ENCODE data around the gene ANKS3.
A peak's percentile ranks its signal among the peaks of the same experiment; 100 is the strongest.

ANKS3 gene

DNA sequence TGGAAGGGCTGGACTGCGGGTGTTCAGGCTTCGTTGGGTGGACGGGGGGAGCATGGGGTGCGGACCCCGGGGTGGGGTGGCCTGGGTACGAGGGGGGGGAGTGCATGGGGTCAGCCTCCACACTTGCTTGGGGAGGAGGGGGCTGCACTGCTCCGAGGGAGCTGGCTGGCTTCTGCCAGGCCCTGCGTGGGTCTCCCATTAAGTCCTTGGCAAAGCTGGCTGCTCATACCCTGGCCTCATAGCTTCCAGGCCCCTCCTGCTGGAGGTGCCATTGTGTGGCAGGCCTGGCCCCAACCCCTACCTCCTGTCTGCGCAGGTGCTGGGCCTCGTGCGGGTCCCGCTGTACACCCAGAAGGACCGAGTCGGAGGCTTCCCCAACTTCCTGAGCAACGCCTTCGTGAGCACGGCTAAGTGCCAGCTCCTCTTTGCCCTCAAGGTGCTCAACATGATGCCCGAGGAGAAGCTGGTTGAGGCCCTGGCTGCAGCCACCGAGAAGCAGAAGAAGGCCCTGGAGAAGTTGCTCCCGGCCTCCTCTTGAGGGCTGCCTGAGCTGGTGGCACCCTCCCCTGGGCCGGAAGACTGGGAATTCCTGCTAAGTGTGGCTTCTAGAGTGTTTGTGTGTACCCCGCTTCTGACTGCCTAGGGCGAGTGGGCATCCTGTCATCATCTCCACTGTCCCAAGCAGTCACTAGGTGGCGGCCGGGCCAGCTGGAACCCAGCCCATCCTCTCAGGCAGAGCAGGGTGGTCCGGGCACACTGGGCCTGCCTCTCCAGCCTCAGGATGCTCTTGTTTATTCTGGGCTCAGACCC is 39.2 kb downstream of the ANKS3 start:
- no peak for DNase-seq

DNA sequence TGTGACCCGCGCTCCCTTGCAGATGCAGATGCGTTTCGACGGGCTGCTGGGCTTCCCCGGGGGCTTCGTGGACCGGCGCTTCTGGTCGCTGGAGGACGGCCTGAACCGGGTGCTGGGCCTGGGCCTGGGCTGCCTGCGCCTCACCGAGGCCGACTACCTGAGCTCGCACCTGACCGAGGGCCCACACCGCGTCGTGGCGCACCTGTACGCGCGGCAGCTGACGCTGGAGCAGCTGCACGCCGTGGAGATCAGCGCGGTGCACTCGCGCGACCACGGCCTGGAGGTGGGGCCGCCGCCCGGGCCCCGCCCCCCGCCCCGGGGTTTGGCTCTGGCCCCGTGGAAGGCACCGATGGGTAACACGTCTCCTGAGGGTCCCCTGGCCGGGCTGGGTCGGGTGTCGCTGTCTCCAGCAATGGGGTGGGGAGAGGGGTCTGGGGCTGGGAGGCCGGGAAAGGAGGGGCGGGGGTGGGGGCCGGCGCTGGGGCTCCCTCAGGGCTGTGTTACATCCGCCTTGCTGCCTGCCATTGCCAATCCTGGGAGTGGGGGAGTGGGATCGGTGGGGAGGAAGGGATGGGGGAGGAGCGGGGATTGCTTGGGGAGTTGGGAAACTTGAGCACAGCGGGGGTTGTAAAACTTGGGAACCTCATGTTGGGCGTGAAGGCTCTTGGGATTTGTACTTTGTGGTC is 40.0 kb downstream of the ANKS3 start:
- peak; percentile 47 for DNase-seq

DNA sequence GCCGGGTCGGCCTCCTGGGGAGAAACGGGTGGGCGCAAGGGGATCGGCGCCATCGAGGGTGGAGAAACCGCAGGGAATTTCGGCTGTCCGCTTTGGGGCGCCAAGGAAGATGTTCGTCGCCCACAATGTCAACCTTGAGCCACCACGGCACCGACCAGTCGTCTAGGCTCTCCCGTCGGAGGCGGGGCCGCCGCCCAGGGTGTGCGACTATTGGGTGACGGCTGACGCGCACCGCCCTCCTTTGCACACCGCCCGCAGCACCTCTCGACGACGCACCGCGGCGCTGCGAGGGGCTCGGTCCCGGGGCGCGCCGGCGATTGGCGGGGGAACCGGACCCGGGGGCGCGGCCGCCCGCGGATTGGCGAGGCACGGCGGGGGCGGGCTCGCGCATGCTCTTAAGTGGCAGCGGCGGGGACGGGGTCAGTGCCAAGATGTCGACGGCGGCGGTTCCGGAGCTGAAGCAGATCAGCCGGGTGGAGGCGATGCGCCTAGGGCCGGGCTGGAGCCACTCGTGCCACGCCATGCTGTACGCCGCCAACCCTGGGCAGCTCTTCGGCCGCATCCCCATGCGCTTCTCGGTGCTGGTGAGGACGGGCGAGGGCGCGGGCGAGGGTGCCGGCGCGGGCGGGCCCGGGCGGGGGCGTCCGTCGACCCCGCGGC is 40.6 kb downstream of the ANKS3 start, which contains the start of gene NUDT16L1:
TSS of gene NUDT16L1 (plus strand) at position 267 of the 660 bp plus-strand sequence. CDS start at position 432, 165 bp downstream.
- DNase-seq, result peak; percentile 96

DNA sequence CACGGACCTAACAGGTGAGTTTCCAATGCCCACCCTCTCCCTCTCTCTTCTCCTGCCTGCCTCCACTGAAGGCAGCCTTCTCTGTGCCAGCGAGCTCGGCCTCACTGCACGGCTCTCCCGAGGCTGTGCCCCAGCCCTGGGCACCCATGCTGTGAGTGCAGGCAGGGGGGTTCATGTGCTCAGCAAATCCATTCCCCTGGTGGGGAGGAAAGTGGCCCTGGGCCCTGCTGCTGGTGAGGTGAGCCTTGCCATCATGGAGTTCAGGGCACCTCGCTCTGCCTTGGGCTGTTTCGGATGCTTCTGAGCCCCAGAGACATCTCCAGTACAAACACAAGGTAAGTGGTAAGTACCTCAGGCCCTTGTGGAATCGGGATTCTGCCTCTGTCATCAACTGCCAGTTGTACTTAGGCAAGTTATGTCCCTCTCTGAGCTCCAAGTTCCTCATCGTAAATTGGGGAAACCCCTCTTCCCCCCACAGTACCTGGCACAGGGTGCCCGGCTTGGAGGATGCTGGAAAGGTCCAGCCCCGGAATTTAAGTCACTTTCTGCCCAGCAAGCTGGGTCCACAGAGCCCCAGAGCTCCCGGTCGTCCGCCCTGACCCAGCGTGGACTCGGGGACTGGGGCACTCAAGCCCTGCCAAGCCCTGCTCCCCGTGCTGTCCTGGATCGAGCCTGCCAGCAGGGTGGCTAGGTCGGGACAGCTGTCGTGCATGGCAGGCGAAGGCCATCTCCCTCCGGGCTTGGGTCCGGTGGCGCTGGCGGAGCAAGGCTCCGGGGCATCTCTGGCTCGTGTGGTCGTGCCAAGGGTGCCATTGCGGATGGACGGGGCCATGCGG is 41.4 kb downstream of the ANKS3 start:
- DNase-seq, result no peak

DNA sequence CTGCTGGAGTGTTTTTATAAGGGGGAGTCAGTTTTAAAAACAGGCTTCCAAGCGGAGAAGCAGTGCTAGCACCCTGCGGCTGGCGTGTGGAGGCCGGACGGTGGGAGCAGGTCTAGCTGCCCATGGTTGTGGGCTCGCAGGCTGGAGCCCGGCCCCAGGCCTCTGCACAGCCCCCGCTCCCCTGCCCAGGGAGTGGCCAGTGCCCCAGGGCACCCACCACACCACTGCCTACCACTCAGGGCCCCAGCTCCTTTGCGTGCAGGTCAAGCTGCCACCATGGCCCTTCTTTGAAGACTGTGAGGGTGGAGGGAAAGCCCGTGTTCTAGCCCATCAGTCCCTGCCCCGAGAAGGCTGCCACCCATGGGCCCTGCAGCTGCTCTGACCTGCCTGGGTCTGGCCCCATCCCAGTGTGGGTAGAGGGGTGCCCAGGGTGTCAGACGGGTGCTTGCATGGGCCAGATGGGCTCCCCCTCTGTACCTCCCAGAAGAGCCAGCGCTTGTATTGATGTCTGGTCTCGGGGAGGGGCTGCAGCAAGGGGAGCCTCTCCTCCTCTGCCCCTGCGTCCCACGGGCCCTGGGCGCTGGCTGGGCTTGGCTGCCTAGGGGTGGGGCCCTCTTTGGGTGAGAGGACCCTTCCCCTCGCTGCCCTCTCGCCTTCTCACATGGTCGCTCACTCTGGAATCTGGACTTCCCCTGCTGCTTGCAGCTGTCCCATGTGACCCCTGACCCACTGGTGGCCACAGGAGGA is 42.2 kb downstream of the ANKS3 start:
- no peak for DNase-seq

DNA sequence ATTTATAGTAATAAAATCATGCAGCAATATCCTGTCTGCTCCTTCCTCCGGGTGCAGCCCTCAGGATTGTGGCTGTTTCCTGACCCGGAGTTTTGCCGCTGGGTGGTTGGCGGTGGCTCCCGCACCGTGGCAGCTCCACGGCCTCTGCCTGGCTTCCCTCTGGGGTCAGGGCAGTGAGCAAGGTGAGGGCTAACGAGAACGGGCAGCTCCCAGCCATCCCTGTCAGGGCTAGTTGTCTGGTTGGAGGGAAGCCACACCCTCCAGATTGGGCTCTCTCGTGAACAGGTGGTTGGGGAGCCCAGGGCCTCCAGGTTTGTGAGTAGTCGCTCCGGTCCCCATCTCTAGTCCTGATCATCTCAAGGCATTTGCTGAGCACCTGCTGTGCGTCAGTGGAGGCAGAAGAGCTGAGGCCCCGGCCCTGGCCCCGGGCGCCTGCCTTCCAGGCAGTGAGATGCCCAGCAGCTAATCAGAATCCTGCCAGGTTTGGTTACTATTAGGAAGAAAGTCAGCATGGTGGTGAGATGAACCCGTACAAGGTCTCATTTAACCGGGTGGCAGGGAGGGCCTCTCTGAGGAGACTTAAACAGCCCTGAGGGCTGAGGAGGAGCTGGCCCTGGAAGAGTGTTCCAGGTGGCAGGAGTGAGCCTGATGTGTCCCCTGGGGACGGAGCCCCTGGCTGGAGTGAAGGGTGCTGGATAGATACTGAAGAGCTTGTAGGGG is 43.0 kb downstream of the ANKS3 start:
- DNase-seq, result no peak

DNA sequence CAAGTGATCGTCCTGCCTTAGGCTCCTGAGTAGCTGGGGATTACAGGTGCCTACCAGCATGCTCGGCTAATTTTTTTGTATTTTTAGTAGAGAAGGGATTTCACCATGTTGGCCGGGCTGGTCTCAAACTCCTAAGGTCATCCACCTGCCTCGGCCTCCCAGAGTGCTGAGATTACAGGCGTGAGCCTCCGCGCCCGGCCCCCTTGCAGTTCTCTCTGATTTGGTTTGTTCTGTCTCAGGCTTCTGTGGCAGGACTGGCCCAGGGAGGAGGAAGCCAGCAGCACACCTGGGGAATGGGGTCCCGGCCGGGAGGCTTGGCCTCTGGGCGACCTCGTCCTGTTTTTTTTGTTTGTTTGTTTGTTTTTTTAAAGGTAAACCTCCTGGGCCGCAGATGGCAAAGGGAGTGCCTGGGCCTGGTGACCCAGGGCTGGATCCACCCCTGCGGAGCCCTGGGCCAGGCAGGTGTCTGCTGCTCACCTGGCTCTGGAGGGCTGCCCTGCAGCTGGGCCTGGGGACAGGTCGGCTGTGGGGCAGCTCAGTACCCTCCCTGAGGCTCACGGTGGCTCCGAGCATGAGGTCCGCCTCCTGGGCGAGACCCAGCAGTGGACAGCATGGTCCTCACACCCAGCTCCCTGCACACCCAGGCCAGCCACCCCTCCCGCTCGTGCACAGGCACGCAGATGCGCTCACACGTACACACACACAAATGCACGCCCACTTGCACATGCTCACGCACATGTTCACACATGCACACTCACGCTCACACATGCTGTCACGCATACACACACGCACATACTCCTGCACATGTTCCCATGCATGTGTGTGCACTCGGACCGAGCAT is 44.0 kb downstream of the ANKS3 start:
- no peak for DNase-seq

DNA sequence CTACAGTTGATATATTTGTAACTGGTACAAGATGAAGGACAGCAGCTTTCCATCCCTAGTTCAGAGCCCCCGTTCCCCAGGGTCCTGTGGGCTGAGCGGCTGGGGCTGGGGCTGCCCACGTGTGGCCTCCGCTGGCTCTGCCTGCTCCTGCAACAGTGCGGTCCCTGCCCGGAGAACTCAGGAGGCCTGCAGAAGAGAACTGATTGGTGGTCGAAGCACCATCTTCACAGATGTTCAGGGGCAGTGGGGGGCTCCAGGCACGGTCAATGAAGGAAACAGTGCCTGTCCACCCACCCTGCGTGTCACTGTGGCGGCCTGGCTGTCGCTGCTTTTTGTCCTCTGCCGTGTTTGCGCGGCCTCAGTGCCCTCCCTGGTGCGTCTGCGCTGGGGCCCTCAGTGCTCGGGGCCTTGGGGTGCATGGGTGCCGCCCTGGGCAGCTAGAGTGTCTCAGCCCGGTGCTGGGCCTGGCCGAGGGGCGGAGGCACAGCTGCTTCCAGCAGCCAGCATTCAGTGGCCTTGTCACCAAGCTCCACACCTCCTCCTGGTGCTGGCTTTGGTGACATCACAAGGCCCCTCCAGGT is 44.9 kb downstream of the ANKS3 start:
- DNase-seq, result no peak

DNA sequence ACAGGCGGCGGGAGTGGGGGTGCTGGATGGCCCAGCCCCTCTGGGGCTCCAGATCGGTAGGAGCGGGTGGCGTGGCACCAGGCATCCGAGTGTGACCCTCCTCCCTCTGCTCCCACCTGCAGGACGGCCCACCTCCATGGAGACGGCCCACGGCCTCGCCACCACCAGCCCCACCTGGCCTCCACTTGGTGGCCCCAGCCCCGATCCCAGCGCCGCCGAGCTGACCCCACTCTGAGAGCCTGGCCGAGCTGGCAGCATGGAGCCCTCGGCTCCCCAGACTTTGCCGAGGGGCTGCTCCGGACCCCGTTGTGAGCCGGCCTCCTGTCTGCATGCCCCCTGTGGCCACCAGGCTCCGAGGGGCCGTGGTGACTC is 45.4 kb downstream of the ANKS3 start:
- no peak for DNase-seq

DNA sequence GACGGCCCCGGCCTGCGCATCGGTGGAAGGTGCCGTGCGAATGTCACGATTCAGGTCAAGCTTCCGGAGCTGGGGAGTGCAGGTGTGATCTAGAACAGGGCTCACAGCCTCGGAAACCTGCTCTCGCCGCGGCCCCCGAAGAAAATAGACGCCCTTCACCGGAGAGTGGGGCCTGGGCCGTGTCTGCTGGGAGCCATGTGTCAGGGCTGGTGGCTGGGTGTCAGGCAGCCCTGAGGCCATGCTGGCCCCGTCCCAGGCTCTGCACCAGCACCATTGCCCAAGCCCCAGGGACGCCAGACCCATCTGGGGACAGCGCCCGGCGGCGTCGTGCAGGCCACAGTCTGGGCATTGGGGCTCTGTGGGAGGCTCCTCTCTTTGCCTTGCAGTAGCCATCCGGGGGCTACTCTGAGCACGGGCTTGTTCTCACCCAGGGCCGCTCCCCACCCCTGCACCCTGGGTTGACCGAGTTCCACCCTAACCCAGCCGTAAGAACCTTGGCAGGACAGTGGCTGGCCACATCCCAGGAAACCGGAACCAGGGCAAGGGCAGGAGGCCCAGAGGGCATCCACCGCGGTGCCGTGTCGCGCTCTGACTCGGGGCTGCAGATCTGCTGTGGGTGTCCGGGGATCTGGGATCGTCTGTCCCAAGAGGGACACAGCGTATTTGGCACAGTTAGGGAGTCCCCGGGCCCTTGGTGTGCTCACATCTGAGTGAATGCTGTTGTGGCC is 46.0 kb downstream of the ANKS3 start:
- DNase-seq, result no peak

DNA sequence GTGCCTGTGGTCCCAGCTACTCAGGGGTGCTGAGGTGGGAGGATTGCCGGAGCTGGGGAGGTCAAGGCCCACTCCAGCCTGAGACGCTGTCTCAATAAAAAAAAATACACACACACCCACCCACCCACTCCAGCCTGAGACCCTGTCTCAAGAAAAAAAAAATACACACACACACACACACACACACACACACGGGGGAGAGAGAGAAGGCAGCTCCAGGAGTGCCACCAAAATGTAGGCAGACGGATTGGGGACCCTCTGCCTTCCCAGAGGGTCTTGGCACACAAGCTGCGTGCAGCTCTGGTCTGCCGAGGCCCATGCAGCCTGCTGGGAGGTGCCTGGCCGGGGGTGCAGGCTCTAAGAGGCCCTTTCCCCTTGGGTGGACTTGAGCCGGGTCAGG is 46.7 kb downstream of the ANKS3 start:
- no peak for DNase-seq

DNA sequence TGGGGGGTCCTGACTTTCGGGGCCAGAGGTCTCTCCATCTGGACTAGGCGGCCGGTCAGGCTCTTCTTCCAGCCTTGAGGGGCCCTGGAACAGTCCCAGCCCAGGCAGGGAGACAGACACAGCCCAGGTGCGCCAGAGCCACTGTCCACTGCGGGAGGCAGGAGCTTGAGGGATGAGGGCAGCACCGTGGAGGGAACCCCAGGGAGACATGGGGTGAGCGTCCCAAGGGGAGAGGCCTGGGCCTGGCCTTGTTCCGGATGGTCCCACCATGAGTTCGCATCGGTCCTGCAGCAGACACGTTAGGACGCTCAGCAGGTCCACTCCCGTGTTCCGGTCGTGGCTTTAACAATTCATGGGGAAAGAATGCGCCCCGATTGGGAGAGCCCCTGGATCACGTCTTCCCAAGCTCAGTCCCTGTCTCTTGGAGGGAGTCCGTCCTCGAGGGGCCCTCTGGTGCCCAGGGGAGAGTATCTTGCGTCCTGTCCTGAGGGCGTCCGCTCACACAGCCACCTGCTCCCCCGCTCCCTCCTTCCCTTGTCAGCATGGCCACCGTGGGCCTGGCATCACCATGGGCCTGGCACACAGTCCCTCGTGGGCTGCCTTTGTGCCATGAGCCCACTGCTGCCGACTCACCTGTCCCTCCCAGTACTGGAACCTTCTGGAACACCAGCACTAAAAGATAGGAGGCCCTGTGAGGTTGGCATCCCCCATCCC is 47.4 kb downstream of the ANKS3 start:
- no peak for DNase-seq

DNA sequence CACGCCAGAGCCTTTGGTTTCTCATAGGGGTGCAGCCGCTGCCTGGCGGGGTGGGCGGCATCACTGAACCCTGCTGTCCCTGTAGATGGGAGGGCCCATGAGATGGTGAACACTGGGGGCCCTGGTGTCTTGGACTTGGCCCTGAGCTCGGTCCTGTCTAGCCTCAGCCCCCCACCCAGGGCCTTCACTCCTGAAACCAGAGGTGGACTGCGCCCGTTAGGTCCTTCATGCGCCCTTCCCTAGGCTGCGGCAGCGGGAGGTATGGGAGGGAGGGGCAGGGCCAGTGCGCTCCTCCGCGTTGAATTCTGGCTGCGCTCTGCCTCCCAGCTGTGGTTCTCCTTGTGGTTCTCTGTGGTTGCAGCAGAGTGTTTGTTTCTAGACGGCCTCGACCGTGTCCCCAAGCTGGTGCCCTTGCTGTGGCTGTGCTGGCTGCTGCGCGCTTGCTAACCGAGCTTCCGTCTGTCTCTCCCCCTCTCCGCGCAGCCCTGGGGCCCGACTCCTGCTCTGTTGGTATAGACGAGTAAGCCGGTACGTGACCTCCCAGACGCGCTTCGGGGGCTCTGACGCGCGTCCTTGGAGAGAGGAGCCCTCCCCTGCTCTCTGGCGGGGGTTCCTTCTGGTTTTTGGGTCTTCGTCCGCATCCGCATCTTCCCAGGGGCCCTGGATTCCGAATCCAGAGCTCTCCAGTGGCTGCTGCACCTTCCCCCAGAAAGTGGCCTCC is 48.1 kb downstream of the ANKS3 start:
- DNase-seq, result no peak

DNA sequence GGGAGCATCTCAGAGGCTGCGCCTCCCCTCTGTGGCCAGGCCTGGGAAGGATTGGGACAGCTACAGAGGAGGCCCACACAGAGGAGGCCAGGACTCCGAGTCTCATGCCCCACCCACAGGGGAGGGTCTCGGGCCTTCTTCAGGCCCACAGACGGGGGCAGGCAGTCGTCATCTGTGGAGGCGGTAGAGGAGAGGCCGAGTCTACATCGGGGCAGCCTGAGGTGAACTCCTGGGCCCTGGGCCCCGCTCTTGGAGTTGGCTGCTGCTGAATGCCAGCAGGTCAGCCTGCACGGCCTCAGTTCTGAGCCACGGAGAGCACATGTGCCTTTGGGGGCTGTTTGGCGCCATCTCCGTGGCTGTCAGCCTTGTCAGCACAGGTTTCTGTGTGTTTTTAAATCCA is 48.8 kb downstream of the ANKS3 start:
- DNase-seq, result no peak

DNA sequence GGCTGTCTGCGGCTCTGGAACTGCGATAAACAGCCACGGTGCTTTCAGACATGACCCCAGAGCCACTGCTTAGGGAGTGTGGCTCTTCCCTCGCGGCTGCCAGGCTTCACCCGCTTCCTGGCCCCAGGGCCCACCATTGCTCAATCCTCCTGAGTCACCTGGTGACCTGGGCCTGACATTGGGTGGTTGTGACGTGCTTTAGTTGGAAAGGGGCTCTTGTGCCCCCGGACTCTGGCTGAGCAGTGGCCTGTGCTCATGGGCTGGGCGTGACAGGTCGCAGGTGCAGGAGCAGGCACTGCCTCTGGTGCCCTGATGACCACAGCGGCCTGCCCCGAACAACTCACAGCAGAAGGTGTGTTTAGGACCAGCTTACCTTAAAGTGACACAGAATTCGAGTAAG is 49.3 kb downstream of the ANKS3 start:
- DNase-seq, result no peak

DNA sequence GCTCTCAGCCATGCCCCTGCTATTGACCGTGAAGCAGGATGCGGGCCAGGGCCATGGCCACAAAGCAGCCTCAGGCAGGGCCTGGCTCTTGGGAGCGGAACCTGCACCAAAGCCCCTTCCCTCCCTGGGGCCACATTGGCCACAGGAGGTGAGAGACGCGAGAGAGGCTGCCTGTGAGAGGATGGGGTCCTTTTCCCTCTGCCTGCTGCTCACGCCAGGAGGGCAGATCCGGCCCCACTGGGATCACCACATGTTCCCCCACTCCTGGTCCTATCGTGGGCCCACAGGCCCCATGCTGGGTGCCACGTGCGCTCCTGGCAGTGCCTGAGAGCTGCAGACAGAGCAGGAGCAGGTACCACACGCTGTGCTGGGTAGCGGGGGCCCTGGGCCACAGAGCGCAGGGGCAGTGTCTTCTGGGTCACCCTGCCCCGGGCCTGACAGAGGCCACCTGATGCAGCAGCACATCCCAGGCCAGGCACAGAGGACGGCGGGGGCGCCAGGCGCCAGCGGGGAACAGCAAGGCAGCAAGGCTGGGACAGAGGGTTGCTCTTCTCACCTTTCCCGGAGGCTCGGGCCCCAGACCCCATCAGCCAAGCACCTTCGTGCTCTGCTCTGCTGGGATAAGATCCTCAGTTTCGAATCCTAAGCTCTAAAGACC is 49.9 kb downstream of the ANKS3 start:
- DNase-seq, result no peak

DNA sequence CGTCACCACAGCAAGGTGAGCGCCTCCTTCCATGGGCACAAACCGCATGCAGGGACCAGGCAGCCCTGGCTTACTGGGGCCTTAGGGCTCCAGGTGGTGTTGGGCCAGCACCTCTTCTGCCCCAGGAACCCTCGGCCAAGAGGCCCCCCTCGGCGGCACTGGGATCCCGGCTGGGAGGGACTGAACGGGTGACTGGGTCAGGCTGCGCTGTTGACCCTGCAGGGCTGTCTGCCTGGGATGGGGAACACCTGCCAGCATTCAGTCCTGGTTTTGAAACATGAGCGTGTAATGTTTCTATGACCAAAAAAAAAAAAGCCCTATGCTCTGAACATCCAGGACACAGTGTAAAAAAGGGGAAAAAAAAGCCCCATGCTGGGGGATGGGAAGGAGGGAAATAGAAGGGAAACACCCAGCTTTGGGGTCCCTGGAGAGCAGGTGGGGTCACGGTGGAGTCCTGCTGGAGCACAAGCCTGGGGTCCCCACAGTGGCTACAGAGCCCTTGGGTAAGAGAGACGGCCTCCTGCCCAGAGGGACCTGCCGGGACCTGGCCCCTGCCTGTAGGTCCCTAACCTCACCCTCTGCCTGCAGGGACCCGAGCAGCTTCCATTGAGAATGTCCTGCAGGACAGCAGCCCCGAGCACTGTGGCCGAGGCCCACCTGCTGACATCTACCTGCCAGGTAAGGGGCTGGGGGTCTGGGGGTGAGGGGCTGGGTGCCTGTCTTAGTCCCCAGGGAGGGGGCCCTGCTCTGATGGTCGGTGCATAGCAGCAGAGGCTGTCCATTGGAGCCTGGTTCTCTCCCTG is 50.6 kb downstream of the ANKS3 start:
- no peak for DNase-seq

Measured in fibroblast of skin of right biceps (primary cell).